ENCODE results near the gene CREB3L2. TPM values are rescaled to one million over a fixed set of nuclear protein-coding genes. Genes with fewer than 3 reads are reported as not detected.

The CREB3L2 gene
- total and polyA plus RNA-seq, 11 donors = 4.0 to 40.6 (median 21.8) TPM

DNA sequence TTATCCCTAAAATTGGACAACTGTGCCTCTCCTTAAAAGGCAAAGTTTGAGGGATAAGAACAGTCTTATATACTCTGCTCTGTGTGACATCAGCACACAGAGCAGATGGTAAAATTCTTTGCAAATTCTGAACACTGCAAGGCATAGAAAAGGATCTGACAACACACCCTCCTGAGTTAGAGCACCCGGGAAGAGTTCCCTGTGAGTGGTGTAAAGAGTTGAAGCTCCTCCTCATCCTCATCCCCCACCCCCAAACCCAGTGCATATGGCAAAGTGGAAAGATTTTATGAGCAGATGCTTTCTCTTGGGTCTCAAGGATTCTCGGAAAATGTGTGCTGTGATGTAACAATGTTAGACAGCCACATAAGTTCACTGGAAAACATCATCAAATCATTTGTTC lies 115.1 kb downstream of the CREB3L2 start:
- 58 to 76% (median 72%) methylated on average over 2 of the region's 2 CpGs for WGBS, 4 donors
- H3K27ac ChIP-seq = no peak overlapping the region
- intact Hi-C loops (cut with DNase I) = no loop called here
- peaks cover 0 to 6% (median 0%) of the 10 kb centered on the region in 12 donors for H3K9me3 ChIP-seq
- no peak overlapping the region for H3K4me3 ChIP-seq
- H3K36me3 ChIP-seq = peaks cover 3 to 81% (median 58%) of the 10 kb centered on the region in 9 donors
- ATAC-seq (no peak), DNase-seq (no peak)
- H3K4me1 ChIP-seq = peaks cover 0 to 32% (median 14%) of the 10 kb centered on the region in 12 donors
- no peak for TF ChIP-seq POLR2A (IDR thresholded peaks at IDR 0.05)
- TF ChIP-seq, protein P1, sequence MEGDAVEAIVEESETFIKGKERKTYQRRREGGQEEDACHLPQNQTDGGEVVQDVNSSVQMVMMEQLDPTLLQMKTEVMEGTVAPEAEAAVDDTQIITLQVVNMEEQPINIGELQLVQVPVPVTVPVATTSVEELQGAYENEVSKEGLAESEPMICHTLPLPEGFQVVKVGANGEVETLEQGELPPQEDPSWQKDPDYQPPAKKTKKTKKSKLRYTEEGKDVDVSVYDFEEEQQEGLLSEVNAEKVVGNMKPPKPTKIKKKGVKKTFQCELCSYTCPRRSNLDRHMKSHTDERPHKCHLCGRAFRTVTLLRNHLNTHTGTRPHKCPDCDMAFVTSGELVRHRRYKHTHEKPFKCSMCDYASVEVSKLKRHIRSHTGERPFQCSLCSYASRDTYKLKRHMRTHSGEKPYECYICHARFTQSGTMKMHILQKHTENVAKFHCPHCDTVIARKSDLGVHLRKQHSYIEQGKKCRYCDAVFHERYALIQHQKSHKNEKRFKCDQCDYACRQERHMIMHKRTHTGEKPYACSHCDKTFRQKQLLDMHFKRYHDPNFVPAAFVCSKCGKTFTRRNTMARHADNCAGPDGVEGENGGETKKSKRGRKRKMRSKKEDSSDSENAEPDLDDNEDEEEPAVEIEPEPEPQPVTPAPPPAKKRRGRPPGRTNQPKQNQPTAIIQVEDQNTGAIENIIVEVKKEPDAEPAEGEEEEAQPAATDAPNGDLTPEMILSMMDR (IDR thresholded peaks at IDR 0.05) = no peak
- H3K27me3 ChIP-seq = no peaks in the 10 kb centered on the region

DNA sequence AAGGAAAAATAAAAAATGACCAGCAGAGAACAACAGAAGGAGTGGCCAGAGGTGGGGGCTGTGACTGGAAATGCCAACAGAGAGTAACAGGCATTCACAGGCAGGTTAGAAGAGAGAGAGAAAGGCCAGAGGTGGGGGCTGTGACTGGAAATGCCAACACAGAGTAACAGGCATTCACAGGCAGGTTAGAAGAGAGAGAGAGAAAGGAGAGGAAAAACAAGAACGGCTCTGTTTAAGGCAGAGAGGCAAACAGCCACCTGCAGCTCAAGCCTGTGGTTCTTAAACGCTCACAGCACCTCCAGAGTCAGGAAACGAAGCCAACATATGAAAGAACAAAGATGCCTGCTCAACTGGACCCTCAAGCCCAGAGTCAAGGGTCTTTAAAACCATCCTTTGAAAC lies 115.6 kb downstream of the CREB3L2 start:
- H3K4me3 ChIP-seq = no peak overlapping the region
- H3K27ac ChIP-seq = peak overlapping the region in 1 of 12 donors; percentile 33
- DNase-seq (no peak), ATAC-seq (no peak)
- no peaks in the 10 kb centered on the region for H3K27me3 ChIP-seq
- no peak for TF ChIP-seq POLR2A (IDR thresholded peaks at IDR 0.05)
- TF ChIP-seq, protein P1 (IDR thresholded peaks at IDR 0.05) = no peak
- intact Hi-C loops (cut with DNase I) = no loop called here
- H3K36me3 ChIP-seq = peaks cover 5 to 82% (median 61%) of the 10 kb centered on the region in 9 donors
- peaks cover 0 to 10% (median 0%) of the 10 kb centered on the region in 12 donors for H3K9me3 ChIP-seq
- 55 to 78% (median 70%) methylated on average over 3 of the region's 3 CpGs for WGBS, 4 donors
- peaks cover 0 to 31% (median 11%) of the 10 kb centered on the region in 12 donors for H3K4me1 ChIP-seq

DNA sequence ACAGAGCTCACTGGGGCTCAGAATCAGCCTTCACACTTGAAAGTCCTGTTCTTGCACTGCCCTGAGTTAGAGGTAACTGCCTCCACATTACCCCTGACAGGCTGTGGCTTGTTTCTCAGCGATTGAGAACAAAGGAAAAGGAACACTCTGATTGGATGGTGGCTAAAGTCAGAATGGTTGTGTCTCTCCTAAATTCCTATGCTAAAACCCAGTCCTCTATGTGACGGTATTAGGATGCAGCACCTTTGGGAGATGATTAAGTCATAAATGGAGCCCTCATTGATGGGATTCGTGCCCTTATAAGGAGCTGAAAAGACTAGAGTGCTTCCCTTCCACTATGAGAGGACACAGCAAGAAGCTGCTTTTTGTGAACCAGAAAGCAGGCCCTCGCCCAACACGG lies 116.2 kb downstream of the CREB3L2 start:
- peaks cover 0 to 10% (median 0%) of the 10 kb centered on the region in 12 donors for H3K9me3 ChIP-seq
- H3K4me3 ChIP-seq = no peak overlapping the region
- intact Hi-C loops (cut with DNase I) = no loop called here
- no peaks in the 10 kb centered on the region for H3K27me3 ChIP-seq
- 77 to 95% (median 90%) methylated on average over 5 of the region's 5 CpGs for WGBS, 4 donors
- ATAC-seq (no peak), DNase-seq (no peak)
- peaks cover 7 to 82% (median 64%) of the 10 kb centered on the region in 9 donors for H3K36me3 ChIP-seq
- TF ChIP-seq, protein P1 (IDR thresholded peaks at IDR 0.05) = no peak
- no peak for TF ChIP-seq POLR2A (IDR thresholded peaks at IDR 0.05)
- H3K27ac ChIP-seq = peak overlapping the region in 1 of 12 donors; percentile 33
- peaks cover 0 to 25% (median 8%) of the 10 kb centered on the region in 12 donors for H3K4me1 ChIP-seq

DNA sequence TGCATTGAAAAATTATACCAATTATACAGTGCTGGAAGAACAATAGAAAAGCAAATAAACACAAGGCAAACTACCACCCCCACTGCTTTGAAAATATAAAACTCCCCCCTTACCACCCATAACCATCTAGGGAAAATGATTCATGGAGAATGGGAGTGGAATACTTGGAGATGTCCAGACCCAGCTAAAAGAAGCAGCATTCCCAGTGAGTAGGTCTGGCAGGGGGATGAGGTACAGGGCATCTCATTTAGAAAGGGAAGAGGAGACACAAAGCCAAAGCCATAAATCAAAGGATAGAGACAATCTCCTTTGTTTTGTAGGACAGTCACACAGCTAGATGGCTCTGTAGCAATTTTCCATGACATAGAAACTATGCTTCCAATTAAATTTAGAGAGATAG lies 119.1 kb downstream of the CREB3L2 start:
- Histone ChIP-seq H3K27me3 (no peaks in the 10 kb centered on the region), H3K27ac (peak overlapping the region in 4 of 12 donors; percentile 5 to 66 (median 40)), H3K4me1 (peaks cover 0 to 26% (median 11%) of the 10 kb centered on the region in 12 donors), H3K36me3 (peaks cover 7 to 90% (median 76%) of the 10 kb centered on the region in 9 donors), H3K4me3 (no peak overlapping the region), H3K9me3 (peaks cover 0 to 10% (median 0%) of the 10 kb centered on the region in 12 donors)
- no peak for DNase-seq
- intact Hi-C loops (cut with DNase I) = no loop called here
- TF ChIP-seq, protein P1 (IDR thresholded peaks at IDR 0.05) = no peak
- TF ChIP-seq POLR2A (IDR thresholded peaks at IDR 0.05) = no peak
- no peak for ATAC-seq
